Fibroblast of lung (primary cell): ENCODE measurements around the gene TBCK.
"Not testable (repeated sequence)": the region's sequence is repeated elsewhere in the genome, so short reads cannot be mapped to it uniquely, and the experiment has no call there.

Experiments used
- EZH2 ChIP-seq: IDR thresholded peaks from 2 replicates; pipeline ENCODE4 v1.5.1; 2012; ENCODE audit warnings: low read length, control low read depth, mild to moderate bottlenecking; ENCODE audit errors: missing control alignments
- TF ChIP-seq, protein P1 (sequence below), 2 donors: IDR thresholded peaks in 1 of 2; conservative IDR thresholded peaks in 1 of 2; 1 replicate in 1 of 2; 2 replicates in 1 of 2; pipeline ENCODE4 v1.5.1; 2011 to 2012; ENCODE audit warnings: low read length in 2 of 2, control low read depth in 1 of 2, inconsistent platforms in 1 of 2, low read depth in 1 of 2, mild to moderate bottlenecking in 1 of 2

DNA sequence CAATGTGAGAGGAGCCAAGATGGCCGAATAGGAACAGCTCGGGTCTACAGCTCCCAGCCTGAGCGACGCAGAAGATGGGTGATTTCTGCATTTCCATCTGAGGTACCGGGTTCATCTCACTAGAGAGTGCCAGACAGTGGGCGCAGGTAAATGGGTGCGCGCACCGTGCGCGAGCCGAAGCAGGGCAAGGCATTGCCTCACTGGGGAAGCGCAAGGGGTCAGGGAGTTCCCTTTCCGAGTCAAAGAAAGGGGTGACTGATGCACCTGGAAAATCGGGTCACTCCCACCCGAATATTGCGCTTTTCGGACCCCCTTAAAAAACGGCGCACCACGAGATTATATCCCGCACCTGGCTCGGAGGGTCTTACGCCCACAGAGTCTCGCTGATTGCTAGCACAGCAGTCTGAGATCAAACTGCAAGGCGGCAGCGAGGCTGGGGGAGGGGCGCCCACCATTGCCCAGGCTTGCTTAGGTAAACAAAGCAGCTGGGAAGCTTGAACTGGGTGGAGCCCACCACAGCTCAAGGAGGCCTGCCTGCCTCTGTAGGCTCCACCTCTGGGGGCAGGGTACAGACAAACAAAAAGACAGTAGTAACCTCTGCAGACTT lies 196.0 kb downstream of the TBCK start:
- TF ChIP-seq, protein P1, sequence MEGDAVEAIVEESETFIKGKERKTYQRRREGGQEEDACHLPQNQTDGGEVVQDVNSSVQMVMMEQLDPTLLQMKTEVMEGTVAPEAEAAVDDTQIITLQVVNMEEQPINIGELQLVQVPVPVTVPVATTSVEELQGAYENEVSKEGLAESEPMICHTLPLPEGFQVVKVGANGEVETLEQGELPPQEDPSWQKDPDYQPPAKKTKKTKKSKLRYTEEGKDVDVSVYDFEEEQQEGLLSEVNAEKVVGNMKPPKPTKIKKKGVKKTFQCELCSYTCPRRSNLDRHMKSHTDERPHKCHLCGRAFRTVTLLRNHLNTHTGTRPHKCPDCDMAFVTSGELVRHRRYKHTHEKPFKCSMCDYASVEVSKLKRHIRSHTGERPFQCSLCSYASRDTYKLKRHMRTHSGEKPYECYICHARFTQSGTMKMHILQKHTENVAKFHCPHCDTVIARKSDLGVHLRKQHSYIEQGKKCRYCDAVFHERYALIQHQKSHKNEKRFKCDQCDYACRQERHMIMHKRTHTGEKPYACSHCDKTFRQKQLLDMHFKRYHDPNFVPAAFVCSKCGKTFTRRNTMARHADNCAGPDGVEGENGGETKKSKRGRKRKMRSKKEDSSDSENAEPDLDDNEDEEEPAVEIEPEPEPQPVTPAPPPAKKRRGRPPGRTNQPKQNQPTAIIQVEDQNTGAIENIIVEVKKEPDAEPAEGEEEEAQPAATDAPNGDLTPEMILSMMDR (conservative IDR thresholded peaks at IDR 0.05 in 1 of 2, IDR thresholded peaks at IDR 0.05 in 1 of 2; ENCODE audit: low read depth in 1 of 2, low read length in 2 of 2), result not testable (repeated sequence)
- not testable (repeated sequence) for TF ChIP-seq EZH2
